ENCODE results near the gene OR7C1. TPM values are rescaled to one million over a fixed set of nuclear protein-coding genes. Genes with fewer than 3 reads are reported as not detected.

OR7C1 gene
- total and polyA plus RNA-seq, 4 experiments from 2014 or later, result not detected

Other genes starting within 250 kb of the OR7C1 start
- gene ADGRE3, start 160.3 kb downstream of the OR7C1 start, total RNA-seq, result not detected
- gene ADGRE3, start 160.3 kb downstream of the OR7C1 start, polyA plus RNA-seq, result not detected
- 10 to 100 TPM; 45.9 to 48.3 TPM for gene ZNF333, start 145.1 kb downstream of the OR7C1 start, total RNA-seq
- gene ZNF333, start 145.1 kb downstream of the OR7C1 start, polyA plus RNA-seq, result 10 to 100 TPM; 10.3 to 12.5 TPM
- under 1 TPM; 0.47 to 0.78 TPM for gene ADGRE2, start 56.6 kb downstream of the OR7C1 start, total RNA-seq
- gene ADGRE2, start 56.6 kb downstream of the OR7C1 start, polyA plus RNA-seq, result under 1 TPM in 1 of 2 donors, not detected in 1; 0.26 TPM
- gene OR7A5, start within 50 bp of the OR7C1 start, total RNA-seq, result not detected
- gene OR7A5, start within 50 bp of the OR7C1 start, polyA plus RNA-seq, result not detected
- gene OR7A10, start 13.7 kb upstream of the OR7C1 start, total RNA-seq, result not detected
- not detected for gene OR7A10, start 13.7 kb upstream of the OR7C1 start, polyA plus RNA-seq
- gene OR7A17, start 50.9 kb upstream of the OR7C1 start, total RNA-seq, result not detected
- not detected for gene OR7A17, start 50.9 kb upstream of the OR7C1 start, polyA plus RNA-seq
- gene OR7C2, start 106.3 kb upstream of the OR7C1 start, total RNA-seq, result not detected
- gene OR7C2, start 106.3 kb upstream of the OR7C1 start, polyA plus RNA-seq, result not detected
- gene SLC1A6, start 144.7 kb upstream of the OR7C1 start, total RNA-seq, result not detected
- not detected for gene SLC1A6, start 144.7 kb upstream of the OR7C1 start, polyA plus RNA-seq
- not detected for gene CASP14, start 214.3 kb upstream of the OR7C1 start, total RNA-seq
- under 1 TPM in 1 of 2 donors, not detected in 1; 0.09 TPM for gene CASP14, start 214.3 kb upstream of the OR7C1 start, polyA plus RNA-seq
- not detected for gene OR1I1, start 247.0 kb upstream of the OR7C1 start, total RNA-seq
- gene OR1I1, start 247.0 kb upstream of the OR7C1 start, polyA plus RNA-seq, result not detected

Data from CD4-positive, alpha-beta memory T cell (primary cell).